Aorta (tissue), 5 donors: ENCODE results near the gene SRI. TPM values are rescaled to one million over a fixed set of nuclear protein-coding genes. Genes with fewer than 3 reads are reported as not detected.
"Not testable (repeated sequence)": the region's sequence is repeated elsewhere in the genome, so short reads cannot be mapped to it uniquely, and the experiment has no call there.

ENCODE experiments used
- ATAC-seq: fragments of 200-7000 bp; cut with Tn5 transposase; one replicate; pipeline ENCODE4 v1.9.1; 2022; ENCODE audit warnings: moderate library complexity; ENCODE audit not compliant: low FRiP score
- DNase-seq, 2 donors: peaks; one replicate each; pipeline ENCODE4 v3.0.0-alpha.2; 2020
- H3K27ac ChIP-seq, 2 donors: one replicate each; pipeline ENCODE4 v1.5.1; 2013; ENCODE audit warnings: low read length in 2 of 2, mild to moderate bottlenecking in 2 of 2, moderate library complexity in 2 of 2, control low read depth in 1 of 2, inconsistent platforms in 1 of 2, low read depth in 1 of 2
- H3K27me3 ChIP-seq, 2 donors: one replicate each; pipeline ENCODE4 v1.6.1; 2013; ENCODE audit warnings: control low read depth in 1 of 2, low read length in 1 of 2, mild to moderate bottlenecking in 1 of 2, moderate library complexity in 1 of 2; ENCODE audit not compliant: insufficient read depth in 2 of 2, control insufficient read depth in 1 of 2
- H3K36me3 ChIP-seq, 2 donors: one replicate each; pipeline ENCODE4 v1.6.1; 2013; ENCODE audit warnings: control low read depth in 1 of 2, low read length in 1 of 2, mild to moderate bottlenecking in 1 of 2; ENCODE audit not compliant: insufficient read depth in 2 of 2, control insufficient read depth in 1 of 2
- H3K4me1 ChIP-seq, 2 donors: one replicate each; pipeline ENCODE4 v1.6.1; 2013; ENCODE audit warnings: low read length in 2 of 2, control low read depth in 1 of 2, mild to moderate bottlenecking in 1 of 2, moderate library complexity in 1 of 2; ENCODE audit not compliant: insufficient read depth in 2 of 2, control insufficient read depth in 1 of 2
- H3K4me3 ChIP-seq, 2 donors: one replicate each; pipeline ENCODE4 v1.5.1; 2013; ENCODE audit warnings: low read length in 2 of 2, control low read depth in 1 of 2, mild to moderate bottlenecking in 1 of 2
- H3K9me3 ChIP-seq: one replicate; pipeline ENCODE4 v1.6.1; 2013; ENCODE audit warnings: mild to moderate bottlenecking, low read length; ENCODE audit not compliant: control insufficient read depth
- WGBS, 2 donors: extraction: QIAGEN DNeasy Blood & Tissue Kit; methylation state at CpG; one replicate each; pipeline ENCODE4 v1.1.7; 2013; 5-methylcytosine and 5-hydroxymethylcytosine counted together
- intact Hi-C, 2 donors: fragments of 100-400 bp; cut with DNase I; formaldehyde crosslinking; loops; one replicate each; pipeline versions ENCODE4 v1.14.2 to v1.15.0; 2022
- polyA plus RNA-seq, 2 donors: library from polyadenylated mRNA; stranded (reverse); fragments of 200-250 nt; gene quantifications; one replicate each; pipeline ENCODE4 v1.2.3, GENCODE V29; 2013
- total RNA-seq, 2 donors: library from RNA; stranded (reverse); fragmentation: NEBNext Ultra II Directional; extraction: Animal tissue kit (Norgen Biotek cat#: 25700); gene quantifications; one replicate each; pipeline ENCODE4 v1.2.1, GENCODE V29; 2021
- donor health status: healthy with polysubstance abuse.
- donor health status: Bipolar disorder and iron deficiency.
- donor health status: DM: no; HTN: no; CAD: no.
- donor health status: DM: no; HTN: no; CAD: no.
- donor health status: DM: yes; HTN: yes; CAD: no.

The SRI gene
- total and polyA plus RNA-seq, 4 donors, result 97.7 to 186 (median 107) TPM

- Histone ChIP-seq H3K4me1 (no peaks in the 10 kb centered on the region), H3K27ac (no peak overlapping the region), H3K9me3 (peaks cover 5% of the 10 kb centered on the region), H3K4me3 (no peak overlapping the region), H3K36me3 (no peaks in the 10 kb centered on the region), H3K27me3 (no peaks in the 10 kb centered on the region)
- DNase-seq, result no peak
- intact Hi-C loops, result no loop called here
- WGBS, 2 donors, result 70 to 71% methylated on average over 2 of the region's 2 CpGs
- no peak for ATAC-seq
Observed at GRCh38 chr7:88259656-88260380, 40.0 kb upstream of the SRI start.

GRCh38 chr7:88258296-88258695 is 38.5 kb upstream of the SRI start:
- H3K9me3 ChIP-seq, H3K36me3 ChIP-seq, intact Hi-C loops, H3K27me3 ChIP-seq, H3K4me3 ChIP-seq, H3K27ac ChIP-seq, H3K4me1 ChIP-seq, DNase-seq, ATAC-seq: not testable (repeated sequence)
- WGBS, 2 donors, result 86 to 93% methylated on average over 1 of the region's 1 CpG

- Histone ChIP-seq H3K9me3 (peaks cover 7% of the 10 kb centered on the region), H3K4me1 (no peaks in the 10 kb centered on the region), H3K36me3 (no peaks in the 10 kb centered on the region), H3K27ac (no peak overlapping the region), H3K27me3 (no peaks in the 10 kb centered on the region), H3K4me3 (no peak overlapping the region)
- intact Hi-C loops, result no loop called here
- DNase-seq (no peak), ATAC-seq (no peak)
Observed at GRCh38 chr7:88256906-88257305, 37.1 kb upstream of the SRI start.

GRCh38 chr7:88254721-88255424 is 35.0 kb upstream of the SRI start:
- no peaks in the 10 kb centered on the region for H3K4me1 ChIP-seq
- no peak overlapping the region for H3K4me3 ChIP-seq
- ATAC-seq, result no peak
- 92 to 93% methylated on average over 2 of the region's 2 CpGs for WGBS, 2 donors
- no peaks in the 10 kb centered on the region for H3K27me3 ChIP-seq
- no peak for DNase-seq
- peaks cover 7% of the 10 kb centered on the region for H3K9me3 ChIP-seq
- H3K36me3 ChIP-seq, result no peaks in the 10 kb centered on the region
- intact Hi-C loops, result no loop called here
- no peak overlapping the region for H3K27ac ChIP-seq

- peaks cover 6% of the 10 kb centered on the region for H3K9me3 ChIP-seq
- ATAC-seq (no peak), DNase-seq (no peak)
- no peaks in the 10 kb centered on the region for H3K36me3 ChIP-seq
- H3K4me3 ChIP-seq, result no peak overlapping the region
- no peaks in the 10 kb centered on the region for H3K27me3 ChIP-seq
- no peaks in the 10 kb centered on the region for H3K4me1 ChIP-seq
- intact Hi-C loops, result no loop called here
- H3K27ac ChIP-seq, result no peak overlapping the region
Observed at GRCh38 chr7:88253640-88254039, 33.8 kb upstream of the SRI start.

GRCh38 chr7:88244258-88244657 is 24.4 kb upstream of the SRI start:
- Histone ChIP-seq H3K4me1 (no peaks in the 10 kb centered on the region), H3K36me3 (no peaks in the 10 kb centered on the region), H3K9me3 (no peaks in the 10 kb centered on the region), H3K4me3 (no peak overlapping the region), H3K27ac (no peak overlapping the region), H3K27me3 (no peaks in the 10 kb centered on the region)
- 85 to 89% methylated on average over 1 of the region's 1 CpG for WGBS, 2 donors
- DNase-seq, result no peak
- no peak for ATAC-seq
- intact Hi-C loops, result no loop called here

- DNase-seq (no peak), ATAC-seq (peak; percentile 74)
- Histone ChIP-seq H3K4me1 (no peaks in the 10 kb centered on the region), H3K27ac (no peak overlapping the region), H3K9me3 (no peaks in the 10 kb centered on the region), H3K4me3 (no peak overlapping the region), H3K27me3 (no peaks in the 10 kb centered on the region), H3K36me3 (no peaks in the 10 kb centered on the region)
- intact Hi-C loops, result no loop called here
- WGBS, 2 donors, result 18 to 27% methylated on average over 2 of the region's 2 CpGs
Observed at GRCh38 chr7:88243345-88243909, 23.6 kb upstream of the SRI start.

- ATAC-seq (no peak), DNase-seq (no peak)
- no peaks in the 10 kb centered on the region for H3K9me3 ChIP-seq
- WGBS, 2 donors, result 84 to 89% methylated on average over 1 of the region's 1 CpG
- intact Hi-C loops, result no loop called here
- no peaks in the 10 kb centered on the region for H3K36me3 ChIP-seq
- H3K27ac ChIP-seq, result no peak overlapping the region
- no peak overlapping the region for H3K4me3 ChIP-seq
- H3K27me3 ChIP-seq, result no peaks in the 10 kb centered on the region
- no peaks in the 10 kb centered on the region for H3K4me1 ChIP-seq
Observed at GRCh38 chr7:88239852-88240251, 20.0 kb upstream of the SRI start.

GRCh38 chr7:88233828-88234227 is 14.0 kb upstream of the SRI start:
- DNase-seq, result no peak
- H3K27me3 ChIP-seq, result no peaks in the 10 kb centered on the region
- intact Hi-C loops, result no loop called here
- no peak for ATAC-seq
- no peak overlapping the region for H3K27ac ChIP-seq
- H3K4me1 ChIP-seq, result no peaks in the 10 kb centered on the region
- H3K9me3 ChIP-seq, result peaks cover 1% of the 10 kb centered on the region
- H3K36me3 ChIP-seq, result no peaks in the 10 kb centered on the region
- H3K4me3 ChIP-seq, result no peak overlapping the region
